Endothelial cell (in vitro differentiated cells): ENCODE measurements around the gene HCN4. TPM values are rescaled to one million over a fixed set of nuclear protein-coding genes. Genes with fewer than 3 reads are reported as not detected.
"Not testable (repeated sequence)": the region's sequence is repeated elsewhere in the genome, so short reads cannot be mapped to it uniquely, and the experiment has no call there.

Source experiments
- DNase-seq: peaks from one replicate; pipeline ENCODE4 v3.0.0; 2021; ENCODE audit warnings: low spot score
- H3K27ac Mint-ChIP-seq: one replicate; pipeline ENCODE4 v1.8.0; 2021; ENCODE audit warnings: mixed read lengths, inconsistent platforms; ENCODE audit not compliant: unreplicated experiment
- H3K27me3 Mint-ChIP-seq: one replicate; pipeline ENCODE4 v1.8.0; 2021; ENCODE audit warnings: mild to moderate bottlenecking, moderate library complexity, mixed read lengths, inconsistent platforms; ENCODE audit not compliant: unreplicated experiment
- H3K36me3 Mint-ChIP-seq: one replicate; pipeline ENCODE4 v1.8.0; 2021; ENCODE audit warnings: mild to moderate bottlenecking, low read depth, mixed read lengths, inconsistent platforms; ENCODE audit not compliant: unreplicated experiment
- H3K4me1 Mint-ChIP-seq: one replicate; pipeline ENCODE4 v1.8.0; 2021; ENCODE audit warnings: mild to moderate bottlenecking, mixed read lengths, inconsistent platforms; ENCODE audit not compliant: unreplicated experiment
- H3K4me3 Mint-ChIP-seq: one replicate; pipeline ENCODE4 v1.8.0; 2021; ENCODE audit warnings: mild to moderate bottlenecking, mixed read lengths, inconsistent platforms; ENCODE audit not compliant: unreplicated experiment
- H3K9me3 Mint-ChIP-seq: one replicate; pipeline ENCODE4 v1.8.0; 2021; ENCODE audit warnings: mixed read lengths, inconsistent platforms; ENCODE audit not compliant: unreplicated experiment
- total RNA-seq: library from RNA; stranded (reverse); fragmentation: NEBNext Ultra II Directional; extraction: Animal tissue kit (Norgen Biotek cat#: 25700); gene quantifications from one replicate; pipeline ENCODE4 v1.2.1, GENCODE V29; 2021; ENCODE audit not compliant: unreplicated experiment
- TF ChIP-seq, protein P1 (sequence below): fragments of 200-600 bp; sonication (generic); IDR thresholded peaks from one replicate; pipeline ENCODE4 v1.5.0; 2021; ENCODE audit warnings: antibody characterized with exemption; ENCODE audit not compliant: unreplicated experiment

HCN4 gene
- total RNA-seq, 1 donor from 2014 or later, result 0.54 TPM

DNA sequence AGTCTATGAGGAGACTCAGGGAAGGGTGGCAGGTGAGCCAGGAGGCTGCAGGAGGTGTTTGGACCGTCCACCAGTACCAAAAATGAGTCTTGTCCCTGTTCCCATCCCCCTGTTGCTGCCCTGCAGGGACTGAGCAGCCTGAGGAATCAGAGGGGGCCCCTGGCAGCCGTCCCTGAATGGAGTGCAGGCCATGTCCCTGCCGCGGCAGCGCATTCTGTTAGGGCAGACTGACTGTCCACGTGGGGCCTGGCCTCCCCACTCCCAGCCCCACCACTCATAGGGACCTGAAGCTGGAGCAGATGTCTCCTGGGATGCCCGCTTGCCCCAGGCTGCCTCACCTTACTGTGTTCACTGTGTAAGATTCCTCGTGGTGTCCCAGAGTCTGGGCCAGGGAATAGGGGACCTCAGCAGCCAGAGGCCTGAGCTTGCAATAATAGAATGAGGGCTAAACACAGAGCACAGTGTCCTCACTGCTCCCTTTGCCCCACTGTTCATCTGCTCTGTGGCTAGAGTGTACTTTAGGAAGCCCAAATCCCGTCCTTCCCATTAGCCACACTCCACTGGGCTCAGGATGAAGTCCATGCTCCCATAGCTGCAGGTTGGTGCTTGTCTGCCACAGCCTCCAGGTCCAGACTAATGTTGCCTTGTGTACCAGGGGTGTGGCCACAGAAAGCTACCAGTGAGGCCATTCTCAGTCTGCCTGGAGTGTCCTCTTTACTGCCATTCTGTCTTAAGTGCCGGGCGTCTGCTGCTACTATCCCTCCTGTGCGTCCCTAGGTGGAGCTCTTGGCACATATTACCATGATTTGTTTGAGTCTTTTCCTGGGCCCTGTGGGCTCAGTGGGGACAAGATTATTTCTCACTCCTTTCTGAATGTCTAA lies 63.2 kb downstream of the HCN4 start:
- peak; percentile 56 for DNase-seq
- Mint-ChIP-seq H3K27me3 (peaks cover 5% of the 10 kb centered on the region), H3K9me3 (no peaks in the 10 kb centered on the region), H3K4me3 (no peak overlapping the region), H3K4me1 (peaks cover 43% of the 10 kb centered on the region), H3K36me3 (peaks cover 38% of the 10 kb centered on the region), H3K27ac (peak overlapping the region; percentile 4)
- TF ChIP-seq, protein P1, sequence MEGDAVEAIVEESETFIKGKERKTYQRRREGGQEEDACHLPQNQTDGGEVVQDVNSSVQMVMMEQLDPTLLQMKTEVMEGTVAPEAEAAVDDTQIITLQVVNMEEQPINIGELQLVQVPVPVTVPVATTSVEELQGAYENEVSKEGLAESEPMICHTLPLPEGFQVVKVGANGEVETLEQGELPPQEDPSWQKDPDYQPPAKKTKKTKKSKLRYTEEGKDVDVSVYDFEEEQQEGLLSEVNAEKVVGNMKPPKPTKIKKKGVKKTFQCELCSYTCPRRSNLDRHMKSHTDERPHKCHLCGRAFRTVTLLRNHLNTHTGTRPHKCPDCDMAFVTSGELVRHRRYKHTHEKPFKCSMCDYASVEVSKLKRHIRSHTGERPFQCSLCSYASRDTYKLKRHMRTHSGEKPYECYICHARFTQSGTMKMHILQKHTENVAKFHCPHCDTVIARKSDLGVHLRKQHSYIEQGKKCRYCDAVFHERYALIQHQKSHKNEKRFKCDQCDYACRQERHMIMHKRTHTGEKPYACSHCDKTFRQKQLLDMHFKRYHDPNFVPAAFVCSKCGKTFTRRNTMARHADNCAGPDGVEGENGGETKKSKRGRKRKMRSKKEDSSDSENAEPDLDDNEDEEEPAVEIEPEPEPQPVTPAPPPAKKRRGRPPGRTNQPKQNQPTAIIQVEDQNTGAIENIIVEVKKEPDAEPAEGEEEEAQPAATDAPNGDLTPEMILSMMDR, result no peak

DNA sequence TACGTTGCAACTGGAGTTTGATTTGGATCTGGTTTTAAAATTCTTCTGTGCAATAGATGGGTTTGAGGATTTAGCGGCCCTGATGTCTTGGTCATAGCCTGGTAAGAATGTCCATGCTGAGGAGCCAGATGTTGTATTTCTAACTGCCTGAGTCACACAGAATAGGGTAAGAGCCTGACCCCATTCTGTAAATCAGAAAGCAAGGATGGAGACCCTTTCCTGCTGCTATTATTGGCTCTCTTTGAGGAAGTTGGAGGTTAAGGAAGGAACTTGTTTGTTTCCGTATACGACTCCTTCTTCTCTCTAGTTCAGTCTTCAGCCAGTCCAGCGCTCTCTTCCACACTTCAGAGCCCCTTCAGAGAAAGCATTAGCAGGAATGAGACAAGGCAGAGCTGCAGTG lies 65.1 kb downstream of the HCN4 start:
- TF ChIP-seq, protein P1, result no peak
- H3K9me3 Mint-ChIP-seq, result no peaks in the 10 kb centered on the region
- peaks cover 43% of the 10 kb centered on the region for H3K4me1 Mint-ChIP-seq
- no peak for DNase-seq
- H3K4me3 Mint-ChIP-seq, result peak overlapping the region; percentile 38
- H3K27ac Mint-ChIP-seq, result peak overlapping the region; percentile 91
- peaks cover 5% of the 10 kb centered on the region for H3K27me3 Mint-ChIP-seq
- H3K36me3 Mint-ChIP-seq, result peaks cover 43% of the 10 kb centered on the region

DNA sequence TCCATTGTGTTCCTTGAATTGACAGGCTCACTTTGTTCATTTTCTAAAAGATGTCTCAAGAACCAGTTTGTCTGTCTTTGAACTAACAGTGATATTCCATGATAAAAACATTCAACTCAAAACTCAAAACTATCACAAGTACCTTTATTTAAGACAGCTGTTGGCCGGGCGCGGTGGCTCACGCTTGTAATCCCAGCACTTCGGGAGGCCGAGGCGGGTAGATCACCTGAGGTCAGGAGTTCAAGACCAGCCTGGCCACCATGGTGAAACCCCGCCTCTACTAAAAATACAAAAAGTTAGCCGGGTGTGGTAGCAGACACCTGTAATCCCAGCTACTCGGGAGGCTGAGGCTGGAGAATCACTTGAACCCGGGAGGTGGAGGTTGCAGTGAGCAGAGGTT lies 68.5 kb downstream of the HCN4 start:
- DNase-seq, H3K9me3 Mint-ChIP-seq, H3K4me3 Mint-ChIP-seq, H3K27ac Mint-ChIP-seq, H3K27me3 Mint-ChIP-seq: not testable (repeated sequence)
- Mint-ChIP-seq H3K36me3 (peaks cover 48% of the 10 kb centered on the region), H3K4me1 (peaks cover 34% of the 10 kb centered on the region)

DNA sequence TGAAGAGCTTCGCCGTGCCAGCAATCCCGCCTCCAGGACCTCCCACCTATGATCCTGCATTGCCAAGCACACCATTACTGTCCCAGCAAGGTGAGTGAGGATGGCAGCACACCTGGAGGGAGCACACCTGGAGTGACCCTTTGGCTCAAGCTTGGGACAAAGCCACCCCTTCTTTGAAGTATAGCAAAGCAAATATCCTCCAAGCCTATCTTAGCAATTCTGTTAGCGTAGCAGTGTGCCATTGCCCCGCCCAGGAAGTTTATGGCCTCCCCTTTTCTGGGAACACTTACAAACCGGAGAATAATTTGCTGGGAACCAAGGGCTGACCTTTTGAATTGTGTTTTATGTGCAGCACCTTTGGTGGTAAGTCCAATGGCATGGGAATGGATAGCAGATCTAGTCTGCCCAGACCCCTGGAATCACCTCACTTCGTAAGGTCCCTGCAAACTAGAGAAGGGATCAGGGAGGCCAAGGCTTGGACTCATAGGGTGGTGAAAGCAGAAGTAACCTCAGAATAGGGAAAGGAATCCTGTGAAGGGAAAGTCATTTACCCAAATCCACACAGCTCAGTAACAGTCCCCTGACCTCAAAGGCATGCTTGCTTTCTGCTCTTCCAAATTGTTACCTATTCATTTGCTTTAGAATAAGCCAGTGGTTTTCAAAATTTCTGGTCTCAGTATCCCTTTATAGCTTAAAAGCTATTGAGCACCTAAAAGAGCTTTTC lies 70.1 kb downstream of the HCN4 start:
- Mint-ChIP-seq H3K27ac (no peak overlapping the region), H3K4me3 (no peak overlapping the region), H3K36me3 (peaks cover 53% of the 10 kb centered on the region), H3K9me3 (no peaks in the 10 kb centered on the region), H3K27me3 (no peaks in the 10 kb centered on the region), H3K4me1 (peaks cover 27% of the 10 kb centered on the region)
- no peak for DNase-seq
- TF ChIP-seq, protein P1, result no peak

DNA sequence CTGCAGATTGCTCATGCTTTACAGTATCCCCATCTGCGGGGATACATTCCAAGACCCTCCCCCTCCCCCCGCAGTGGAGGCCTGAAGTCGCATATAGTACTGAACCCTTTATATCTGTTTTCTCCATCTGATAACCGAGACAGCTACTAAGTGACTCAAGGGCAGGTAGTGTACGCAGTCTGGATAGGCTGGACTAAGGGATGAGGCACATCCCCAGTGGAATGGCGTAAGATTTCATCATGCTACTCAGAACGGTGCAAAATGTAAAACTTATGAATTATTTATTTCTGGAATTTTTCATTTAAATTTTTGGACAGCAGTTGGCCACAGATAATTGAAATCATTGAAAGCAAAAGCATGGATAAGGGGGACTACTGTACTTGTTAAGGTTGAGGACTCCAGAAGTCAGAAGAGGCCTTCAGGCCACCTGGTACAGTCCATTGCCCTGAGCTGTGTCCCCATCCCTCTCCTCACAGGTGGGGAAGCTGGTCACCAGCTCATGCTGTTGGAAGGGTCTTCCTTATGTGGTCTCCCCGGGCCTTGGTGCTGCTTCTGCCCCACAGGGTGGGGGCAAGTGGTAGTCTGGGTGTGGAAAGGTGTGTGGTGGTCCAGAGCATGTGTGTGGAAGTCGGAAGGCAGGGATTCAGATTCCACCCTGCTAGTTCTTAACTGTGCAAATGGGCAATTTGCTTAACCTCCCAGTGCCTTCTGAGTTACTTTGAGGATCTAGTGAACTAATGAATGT lies 72.0 kb downstream of the HCN4 start:
- peaks cover 9% of the 10 kb centered on the region for H3K4me1 Mint-ChIP-seq
- H3K4me3 Mint-ChIP-seq, result peak overlapping the region; percentile 14
- no peak overlapping the region for H3K27ac Mint-ChIP-seq
- no peaks in the 10 kb centered on the region for H3K9me3 Mint-ChIP-seq
- DNase-seq, result no peak
- H3K27me3 Mint-ChIP-seq, result no peaks in the 10 kb centered on the region
- TF ChIP-seq, protein P1, result no peak
- H3K36me3 Mint-ChIP-seq, result peaks cover 42% of the 10 kb centered on the region
